ENCODE results near the gene PCDHA6. TPM values are rescaled to one million over a fixed set of nuclear protein-coding genes. Genes with fewer than 3 reads are reported as not detected.

PCDHA6 gene
- total and polyA plus RNA-seq, 2 experiments from 2014 or later = 2.1 to 5.2 TPM

DNA sequence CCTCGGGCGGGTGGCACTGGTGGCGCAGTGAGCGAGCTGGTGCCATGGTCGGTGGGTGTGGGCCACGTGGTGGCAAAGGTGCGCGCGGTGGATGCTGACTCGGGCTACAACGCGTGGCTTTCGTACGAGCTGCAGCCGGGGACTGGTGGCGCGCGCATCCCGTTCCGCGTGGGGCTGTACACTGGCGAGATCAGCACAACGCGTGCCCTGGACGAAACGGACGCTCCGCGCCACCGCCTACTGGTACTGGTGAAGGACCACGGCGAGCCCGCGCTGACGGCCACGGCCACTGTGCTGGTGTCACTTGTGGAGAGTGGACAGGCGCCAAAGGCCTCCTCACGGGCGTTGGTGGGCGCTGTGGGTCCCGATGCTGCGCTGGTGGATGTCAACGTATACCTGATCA, 18.9 kb upstream of the PCDHA6 start (continued):
- TF ChIP-seq, protein P1, sequence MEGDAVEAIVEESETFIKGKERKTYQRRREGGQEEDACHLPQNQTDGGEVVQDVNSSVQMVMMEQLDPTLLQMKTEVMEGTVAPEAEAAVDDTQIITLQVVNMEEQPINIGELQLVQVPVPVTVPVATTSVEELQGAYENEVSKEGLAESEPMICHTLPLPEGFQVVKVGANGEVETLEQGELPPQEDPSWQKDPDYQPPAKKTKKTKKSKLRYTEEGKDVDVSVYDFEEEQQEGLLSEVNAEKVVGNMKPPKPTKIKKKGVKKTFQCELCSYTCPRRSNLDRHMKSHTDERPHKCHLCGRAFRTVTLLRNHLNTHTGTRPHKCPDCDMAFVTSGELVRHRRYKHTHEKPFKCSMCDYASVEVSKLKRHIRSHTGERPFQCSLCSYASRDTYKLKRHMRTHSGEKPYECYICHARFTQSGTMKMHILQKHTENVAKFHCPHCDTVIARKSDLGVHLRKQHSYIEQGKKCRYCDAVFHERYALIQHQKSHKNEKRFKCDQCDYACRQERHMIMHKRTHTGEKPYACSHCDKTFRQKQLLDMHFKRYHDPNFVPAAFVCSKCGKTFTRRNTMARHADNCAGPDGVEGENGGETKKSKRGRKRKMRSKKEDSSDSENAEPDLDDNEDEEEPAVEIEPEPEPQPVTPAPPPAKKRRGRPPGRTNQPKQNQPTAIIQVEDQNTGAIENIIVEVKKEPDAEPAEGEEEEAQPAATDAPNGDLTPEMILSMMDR (conservative IDR thresholded peaks at IDR 0.05; ENCODE audit: low read depth in 2 of 2) = no peak

DNA sequence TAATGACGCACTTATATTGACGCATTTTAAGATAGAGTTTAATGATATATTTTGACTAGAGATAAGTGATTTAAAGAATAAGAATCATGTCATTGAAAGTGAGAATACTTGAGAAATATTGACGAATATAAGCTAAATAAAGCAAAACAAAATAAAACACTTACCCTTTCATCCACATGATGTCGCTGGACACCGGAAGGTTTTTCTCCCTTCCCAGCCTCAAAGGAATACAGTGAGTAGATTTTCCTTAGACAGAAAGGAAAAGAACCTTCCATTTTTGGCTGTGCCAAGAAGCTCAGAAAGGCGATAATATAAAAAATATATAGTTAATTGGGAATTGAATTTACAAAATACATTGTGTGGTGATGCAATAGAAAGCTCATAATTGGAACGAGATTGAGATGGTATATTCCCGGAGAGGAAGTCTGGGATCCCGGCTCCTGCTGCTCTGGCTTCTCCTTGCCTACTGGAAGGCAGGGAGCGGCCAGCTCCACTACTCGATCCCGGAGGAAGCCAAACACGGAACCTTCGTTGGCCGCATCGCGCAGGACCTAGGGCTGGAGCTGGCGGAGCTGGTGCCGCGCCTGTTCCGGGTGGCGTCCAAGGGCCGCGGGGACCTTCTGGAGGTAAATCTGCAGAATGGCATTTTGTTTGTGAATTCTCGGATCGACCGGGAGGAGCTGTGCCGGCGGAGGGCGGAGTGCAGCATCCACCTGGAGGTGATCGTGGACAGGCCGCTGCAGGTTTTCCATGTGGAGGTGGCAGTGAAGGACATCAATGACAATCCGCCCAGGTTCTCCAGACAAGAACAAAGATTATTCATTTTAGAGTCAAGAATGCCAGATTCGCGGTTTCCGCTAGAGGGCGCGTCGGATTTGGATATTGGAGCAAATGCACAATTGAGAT, 6.1 kb upstream of the PCDHA6 start, which contains the start of gene PCDHA5:
Gene PCDHA5 (plus strand): TSS at position 239 of the 906 bp plus-strand sequence.
- H3K9me3 Mint-ChIP-seq = peaks cover 3% of the 10 kb centered on the region; the same call in 1 of the 3 replicates
- DNase-seq (ENCODE audit: low spot score) (peak; percentile 43), ATAC-seq (no peak)
- Histone ChIP-seq H3K79me2 (replicated peaks; ENCODE audit: insufficient read depth) (no peaks in the 10 kb centered on the region), H3K4me1 (ENCODE audit: insufficient read depth) (no peaks in the 10 kb centered on the region), H3K9me2 (ENCODE audit: insufficient read depth) (no peaks in the 10 kb centered on the region), H3K4me2 (no peak within 1 kb of the TSS), H3F3A (replicated peaks; ENCODE audit: low read depth) (no peaks in the 10 kb centered on the region), H2AFZ (no peak within 1 kb of the TSS), H3K27me3 (ENCODE audit: insufficient read depth) (no peaks in the 10 kb centered on the region), H4K20me1 (replicated peaks; ENCODE audit: insufficient read depth) (no peaks in the 10 kb centered on the region), H3K27ac (ENCODE audit: low read depth) (no peak within 1 kb of the TSS), H3K36me3 (ENCODE audit: insufficient read depth) (no peaks in the 10 kb centered on the region), H3K4me3 (no peak within 1 kb of the TSS)
- TF ChIP-seq, protein P1 (conservative IDR thresholded peaks at IDR 0.05; ENCODE audit: low read depth in 2 of 2) = peak; percentile 50 to 57
- TF ChIP-seq, protein P2, sequence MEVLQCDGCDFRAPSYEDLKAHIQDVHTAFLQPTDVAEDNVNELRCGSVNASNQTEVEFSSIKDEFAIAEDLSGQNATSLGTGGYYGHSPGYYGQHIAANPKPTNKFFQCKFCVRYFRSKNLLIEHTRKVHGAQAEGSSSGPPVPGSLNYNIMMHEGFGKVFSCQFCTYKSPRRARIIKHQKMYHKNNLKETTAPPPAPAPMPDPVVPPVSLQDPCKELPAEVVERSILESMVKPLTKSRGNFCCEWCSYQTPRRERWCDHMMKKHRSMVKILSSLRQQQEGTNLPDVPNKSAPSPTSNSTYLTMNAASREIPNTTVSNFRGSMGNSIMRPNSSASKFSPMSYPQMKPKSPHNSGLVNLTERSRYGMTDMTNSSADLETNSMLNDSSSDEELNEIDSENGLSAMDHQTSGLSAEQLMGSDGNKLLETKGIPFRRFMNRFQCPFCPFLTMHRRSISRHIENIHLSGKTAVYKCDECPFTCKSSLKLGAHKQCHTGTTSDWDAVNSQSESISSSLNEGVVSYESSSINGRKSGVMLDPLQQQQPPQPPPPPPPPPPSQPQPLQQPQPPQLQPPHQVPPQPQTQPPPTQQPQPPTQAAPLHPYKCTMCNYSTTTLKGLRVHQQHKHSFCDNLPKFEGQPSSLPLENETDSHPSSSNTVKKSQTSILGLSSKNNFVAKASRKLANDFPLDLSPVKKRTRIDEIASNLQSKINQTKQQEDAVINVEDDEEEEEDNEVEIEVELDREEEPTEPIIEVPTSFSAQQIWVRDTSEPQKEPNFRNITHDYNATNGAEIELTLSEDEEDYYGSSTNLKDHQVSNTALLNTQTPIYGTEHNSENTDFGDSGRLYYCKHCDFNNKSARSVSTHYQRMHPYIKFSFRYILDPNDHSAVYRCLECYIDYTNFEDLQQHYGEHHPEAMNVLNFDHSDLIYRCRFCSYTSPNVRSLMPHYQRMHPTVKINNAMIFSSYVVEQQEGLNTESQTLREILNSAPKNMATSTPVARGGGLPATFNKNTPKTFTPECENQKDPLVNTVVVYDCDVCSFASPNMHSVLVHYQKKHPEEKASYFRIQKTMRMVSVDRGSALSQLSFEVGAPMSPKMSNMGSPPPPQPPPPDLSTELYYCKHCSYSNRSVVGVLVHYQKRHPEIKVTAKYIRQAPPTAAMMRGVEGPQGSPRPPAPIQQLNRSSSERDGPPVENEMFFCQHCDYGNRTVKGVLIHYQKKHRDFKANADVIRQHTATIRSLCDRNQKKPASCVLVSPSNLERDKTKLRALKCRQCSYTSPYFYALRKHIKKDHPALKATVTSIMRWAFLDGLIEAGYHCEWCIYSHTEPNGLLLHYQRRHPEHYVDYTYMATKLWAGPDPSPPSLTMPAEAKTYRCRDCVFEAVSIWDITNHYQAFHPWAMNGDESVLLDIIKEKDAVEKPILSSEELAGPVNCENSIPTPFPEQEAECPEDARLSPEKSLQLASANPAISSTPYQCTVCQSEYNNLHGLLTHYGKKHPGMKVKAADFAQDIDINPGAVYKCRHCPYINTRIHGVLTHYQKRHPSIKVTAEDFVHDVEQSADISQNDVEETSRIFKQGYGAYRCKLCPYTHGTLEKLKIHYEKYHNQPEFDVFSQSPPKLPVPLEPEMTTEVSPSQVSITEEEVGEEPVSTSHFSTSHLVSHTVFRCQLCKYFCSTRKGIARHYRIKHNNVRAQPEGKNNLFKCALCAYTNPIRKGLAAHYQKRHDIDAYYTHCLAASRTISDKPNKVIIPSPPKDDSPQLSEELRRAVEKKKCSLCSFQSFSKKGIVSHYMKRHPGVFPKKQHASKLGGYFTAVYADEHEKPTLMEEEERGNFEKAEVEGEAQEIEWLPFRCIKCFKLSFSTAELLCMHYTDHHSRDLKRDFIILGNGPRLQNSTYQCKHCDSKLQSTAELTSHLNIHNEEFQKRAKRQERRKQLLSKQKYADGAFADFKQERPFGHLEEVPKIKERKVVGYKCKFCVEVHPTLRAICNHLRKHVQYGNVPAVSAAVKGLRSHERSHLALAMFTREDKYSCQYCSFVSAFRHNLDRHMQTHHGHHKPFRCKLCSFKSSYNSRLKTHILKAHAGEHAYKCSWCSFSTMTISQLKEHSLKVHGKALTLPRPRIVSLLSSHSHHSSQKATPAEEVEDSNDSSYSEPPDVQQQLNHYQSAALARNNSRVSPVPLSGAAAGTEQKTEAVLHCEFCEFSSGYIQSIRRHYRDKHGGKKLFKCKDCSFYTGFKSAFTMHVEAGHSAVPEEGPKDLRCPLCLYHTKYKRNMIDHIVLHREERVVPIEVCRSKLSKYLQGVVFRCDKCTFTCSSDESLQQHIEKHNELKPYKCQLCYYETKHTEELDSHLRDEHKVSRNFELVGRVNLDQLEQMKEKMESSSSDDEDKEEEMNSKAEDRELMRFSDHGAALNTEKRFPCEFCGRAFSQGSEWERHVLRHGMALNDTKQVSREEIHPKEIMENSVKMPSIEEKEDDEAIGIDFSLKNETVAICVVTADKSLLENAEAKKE (CRISPR knock-in tag; IDR thresholded peaks at IDR 0.05) = no peak
- H3K27ac Mint-ChIP-seq = no peak within 1 kb of the TSS
- H3K36me3 Mint-ChIP-seq (ENCODE audit: low read depth) = peaks cover 11% of the 10 kb centered on the region
- no peaks in the 10 kb centered on the region for H3K27me3 Mint-ChIP-seq (ENCODE audit: insufficient read depth, low read depth, poor library complexity)
- no peaks in the 10 kb centered on the region; the same call in 2 of the 3 replicates for H3K4me1 Mint-ChIP-seq
- peak within 1 kb of the TSS; percentile 63; the same call in 2 of the 3 replicates for H3K4me3 Mint-ChIP-seq

Measured in GM23338 (cell line).